Left lung (tissue), 10 donors: ENCODE results near the gene SLC4A9. TPM values are rescaled to one million over a fixed set of nuclear protein-coding genes. Genes with fewer than 3 reads are reported as not detected.

ENCODE experiments used
- ATAC-seq: fragments of 200-7000 bp; cut with Tn5 transposase; one replicate; pipeline ENCODE4 v1.9.1; 2020; ENCODE audit warnings: moderate library complexity
- DNase-seq, 4 donors: peaks; one replicate each; pipeline ENCODE4 v3.0.0-alpha.2; 2013 to 2020
- H3K27ac ChIP-seq, 2 donors: fragments of 200-600 bp; sonication (generic) in 1 of 2; one replicate each; pipeline versions ENCODE4 v1.5.0 to v1.8.0; 2020 to 2021
- H3K27me3 ChIP-seq, 2 donors: fragments of 200-600 bp; sonication (generic) in 1 of 2; one replicate each; pipeline versions ENCODE4 v1.5.0 to v1.8.0; 2020 to 2021
- H3K36me3 ChIP-seq, 2 donors: fragments of 200-600 bp; sonication (generic) in 1 of 2; one replicate each; pipeline versions ENCODE4 v1.5.0 to v1.8.0; 2020 to 2021
- H3K4me1 ChIP-seq, 2 donors: fragments of 200-600 bp; one replicate each; pipeline ENCODE4 v1.8.0; 2021
- H3K4me3 ChIP-seq, 2 donors: fragments of 200-600 bp; sonication (generic) in 1 of 2; one replicate each; pipeline versions ENCODE4 v1.5.0 to v1.8.0; 2020 to 2021; ENCODE audit warnings: mild to moderate bottlenecking in 1 of 2
- H3K9me3 ChIP-seq, 2 donors: fragments of 200-600 bp; sonication (generic) in 1 of 2; one replicate each; pipeline versions ENCODE4 v1.5.0 to v1.8.0; 2020 to 2021
- intact Hi-C, 2 donors: fragments of 100-400 bp; cut with DNase I; formaldehyde crosslinking; loops; one replicate each; pipeline versions ENCODE4 v1.11.2 to v1.14.2; 2022
- polyA plus RNA-seq, 6 donors: library from polyadenylated mRNA; unstranded; fragments of 120-200 nt; gene quantifications; one replicate each; pipeline ENCODE4 v1.2.1, GENCODE V29; 2013; ENCODE audit not compliant: insufficient read length in 6 of 6
- total RNA-seq, 2 donors: library from RNA; stranded (reverse); fragmentation: NEBNext Ultra II Directional; extraction: Animal tissue kit (Norgen Biotek cat#: 25700); gene quantifications; one replicate each; pipeline ENCODE4 v1.2.1, GENCODE V29; 2021
- TF ChIP-seq, protein P1 (sequence below), 2 donors: fragments of 200-600 bp; sonication (generic) in 1 of 2; IDR thresholded peaks; one replicate each; pipeline versions ENCODE4 v1.5.0 to v1.8.0; 2021; ENCODE audit warnings: antibody characterized with exemption in 2 of 2
- donor health status: DM: no; HTN: yes; CAD: no.
- donor health status: DM: no; HTN: no; CAD: no.

SLC4A9 gene
- total and polyA plus RNA-seq, 8 donors = 0.09 to 0.44 (median 0.11) TPM; not detected in 4

- Histone ChIP-seq H3K27ac (peak overlapping the region; percentile 28 to 36), H3K4me1 (peaks cover 49 to 78% of the 10 kb centered on the region in 2 donors), H3K9me3 (no peaks in the 10 kb centered on the region), H3K4me3 (no peak overlapping the region), H3K36me3 (no peaks in the 10 kb centered on the region), H3K27me3 (no peaks in the 10 kb centered on the region)
- TF ChIP-seq, protein P1, sequence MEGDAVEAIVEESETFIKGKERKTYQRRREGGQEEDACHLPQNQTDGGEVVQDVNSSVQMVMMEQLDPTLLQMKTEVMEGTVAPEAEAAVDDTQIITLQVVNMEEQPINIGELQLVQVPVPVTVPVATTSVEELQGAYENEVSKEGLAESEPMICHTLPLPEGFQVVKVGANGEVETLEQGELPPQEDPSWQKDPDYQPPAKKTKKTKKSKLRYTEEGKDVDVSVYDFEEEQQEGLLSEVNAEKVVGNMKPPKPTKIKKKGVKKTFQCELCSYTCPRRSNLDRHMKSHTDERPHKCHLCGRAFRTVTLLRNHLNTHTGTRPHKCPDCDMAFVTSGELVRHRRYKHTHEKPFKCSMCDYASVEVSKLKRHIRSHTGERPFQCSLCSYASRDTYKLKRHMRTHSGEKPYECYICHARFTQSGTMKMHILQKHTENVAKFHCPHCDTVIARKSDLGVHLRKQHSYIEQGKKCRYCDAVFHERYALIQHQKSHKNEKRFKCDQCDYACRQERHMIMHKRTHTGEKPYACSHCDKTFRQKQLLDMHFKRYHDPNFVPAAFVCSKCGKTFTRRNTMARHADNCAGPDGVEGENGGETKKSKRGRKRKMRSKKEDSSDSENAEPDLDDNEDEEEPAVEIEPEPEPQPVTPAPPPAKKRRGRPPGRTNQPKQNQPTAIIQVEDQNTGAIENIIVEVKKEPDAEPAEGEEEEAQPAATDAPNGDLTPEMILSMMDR (IDR thresholded peaks at IDR 0.05) = no peak
- intact Hi-C loops = no loop called here
- DNase-seq (no peak), ATAC-seq (no peak)
Observed at GRCh38 chr5:140324041-140324600, 35.9 kb upstream of the SLC4A9 start.

- TF ChIP-seq, protein P1 (IDR thresholded peaks at IDR 0.05) = no peak
- peaks cover 49 to 72% of the 10 kb centered on the region in 2 donors for H3K4me1 ChIP-seq
- H3K27me3 ChIP-seq = no peaks in the 10 kb centered on the region
- no peak for DNase-seq
- peak overlapping the region; percentile 26 to 28 for H3K27ac ChIP-seq
- no peak overlapping the region for H3K4me3 ChIP-seq
- intact Hi-C loops = no loop called here
- peak; percentile 39 for ATAC-seq
- no peaks in the 10 kb centered on the region for H3K36me3 ChIP-seq
- H3K9me3 ChIP-seq = no peaks in the 10 kb centered on the region
Observed at GRCh38 chr5:140324617-140325241, 35.3 kb upstream of the SLC4A9 start.

DNA sequence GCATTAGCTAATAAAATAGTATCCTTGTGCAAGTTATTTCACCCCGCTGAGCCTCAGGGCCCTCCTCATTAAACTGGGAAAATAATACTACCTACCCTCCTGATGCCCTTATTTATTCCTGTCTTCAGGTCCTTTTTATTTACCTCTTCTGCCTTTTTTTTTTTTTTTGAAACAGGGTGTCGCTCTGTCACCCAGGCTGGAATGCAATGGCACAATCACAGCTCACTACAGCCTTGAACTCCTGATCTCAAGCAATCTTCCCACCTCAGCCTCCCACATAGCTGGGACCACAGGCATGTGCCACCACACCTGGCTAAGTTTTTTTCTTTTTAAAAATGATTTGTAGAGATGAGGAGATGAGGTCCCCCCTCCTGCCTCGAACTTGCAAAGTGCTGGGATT is 34.5 kb upstream of the SLC4A9 start:
- DNase-seq (no peak), ATAC-seq (no peak)
- H3K27me3 ChIP-seq = no peaks in the 10 kb centered on the region
- H3K27ac ChIP-seq = peak overlapping the region in 1 of 2 donors; percentile 26
- TF ChIP-seq, protein P1 (IDR thresholded peaks at IDR 0.05) = no peak
- H3K36me3 ChIP-seq = no peaks in the 10 kb centered on the region
- intact Hi-C loops = no loop called here
- no peaks in the 10 kb centered on the region for H3K9me3 ChIP-seq
- no peak overlapping the region for H3K4me3 ChIP-seq
- H3K4me1 ChIP-seq = peaks cover 49 to 65% of the 10 kb centered on the region in 2 donors

- no peak overlapping the region for H3K4me3 ChIP-seq
- H3K36me3 ChIP-seq = peaks cover 0 to 7% of the 10 kb centered on the region in 2 donors
- H3K4me1 ChIP-seq = peaks cover 40 to 46% of the 10 kb centered on the region in 2 donors
- ATAC-seq = no peak
- no peaks in the 10 kb centered on the region for H3K9me3 ChIP-seq
- no peaks in the 10 kb centered on the region for H3K27me3 ChIP-seq
- TF ChIP-seq, protein P1 (IDR thresholded peaks at IDR 0.05) = no peak
- peak overlapping the region in 1 of 2 donors; percentile 5 for H3K27ac ChIP-seq
- intact Hi-C loops = no loop called here
- DNase-seq = no peak
Observed at GRCh38 chr5:140327589-140327988, 32.4 kb upstream of the SLC4A9 start.

GRCh38 chr5:140328036-140328764 is 31.8 kb upstream of the SLC4A9 start:
- TF ChIP-seq, protein P1 (IDR thresholded peaks at IDR 0.05) = no peak
- ATAC-seq = no peak
- DNase-seq = no peak
- H3K9me3 ChIP-seq = no peaks in the 10 kb centered on the region
- H3K27me3 ChIP-seq = no peaks in the 10 kb centered on the region
- intact Hi-C loops = no loop called here
- H3K4me3 ChIP-seq = no peak overlapping the region
- H3K36me3 ChIP-seq = peaks cover 0 to 13% of the 10 kb centered on the region in 2 donors
- H3K27ac ChIP-seq = no peak overlapping the region
- peaks cover 34 to 40% of the 10 kb centered on the region in 2 donors for H3K4me1 ChIP-seq
